GM18909 (cell line): ENCODE data around the gene SLF1.
A peak's percentile ranks its signal among the peaks of the same experiment; 100 is the strongest.
"Not testable (repeated sequence)": the region's sequence is repeated elsewhere in the genome, so short reads cannot be mapped to it uniquely, and the experiment has no call there.

Experiments
- ATAC-seq: cut with Tn5 transposase; IDR thresholded peaks from one replicate; pipeline ENCODE4 v1.9.1; 2021; ENCODE audit warnings: mild to moderate bottlenecking; ENCODE audit not compliant: unreplicated experiment, poor library complexity

SLF1 gene

GRCh38 chr5:94618493-94619328, at the start of gene SLF1, which contains the start of gene KIAA0825:
Gene SLF1, plus strand, starts transcription at chr5:94618669. Its CDS starts 10,142 bp downstream, at chr5:94628811.
Gene KIAA0825, minus strand, starts transcription at chr5:94618604. Its CDS starts 81,478 bp downstream, at chr5:94537126.
- ATAC-seq = peak; percentile 97

- no peak for ATAC-seq
These were observed 47.1 kb upstream of the SLF1 start for GRCh38 chr5:94571415-94571814.

- not testable (repeated sequence) for ATAC-seq
These were observed 45.1 kb upstream of the SLF1 start for GRCh38 chr5:94573349-94573748.

- no peak for ATAC-seq
These were observed 43.3 kb upstream of the SLF1 start for GRCh38 chr5:94575196-94575595.

GRCh38 chr5:94577466-94578245, 40.8 kb upstream of the SLF1 start:
- ATAC-seq = peak; percentile 87

- ATAC-seq = no peak
These were observed 23.1 kb upstream of the SLF1 start for GRCh38 chr5:94595281-94595840.

GRCh38 chr5:94613583-94613982, 4.9 kb upstream of the SLF1 start:
- no peak for ATAC-seq

GRCh38 chr5:94614156-94614805, 4.2 kb upstream of the SLF1 start:
- ATAC-seq = no peak

GRCh38 chr5:94615862-94616261, 2.6 kb upstream of the SLF1 start:
- no peak for ATAC-seq

GRCh38 chr5:94618029-94618492, 408 bp upstream of the SLF1 start:
- peak; percentile 34 for ATAC-seq

GRCh38 chr5:94620256-94620655, 1.8 kb downstream of the SLF1 start:
- ATAC-seq = no peak

GRCh38 chr5:94621763-94622162, 3.3 kb downstream of the SLF1 start:
- ATAC-seq = no peak

GRCh38 chr5:94623011-94623410, 4.5 kb downstream of the SLF1 start:
- ATAC-seq = no peak

GRCh38 chr5:94623877-94624276, 5.4 kb downstream of the SLF1 start:
- ATAC-seq = no peak

- no peak for ATAC-seq
These were observed 8.7 kb downstream of the SLF1 start for GRCh38 chr5:94627191-94627590.

GRCh38 chr5:94632024-94632423, 13.6 kb downstream of the SLF1 start:
- peak; percentile 99 for ATAC-seq

- ATAC-seq = no peak
These were observed 21.7 kb downstream of the SLF1 start for GRCh38 chr5:94640176-94640575.

GRCh38 chr5:94645053-94645452, 26.6 kb downstream of the SLF1 start:
- no peak for ATAC-seq

GRCh38 chr5:94646758-94647157, 28.3 kb downstream of the SLF1 start:
- ATAC-seq = no peak

- no peak for ATAC-seq
These were observed 31.4 kb downstream of the SLF1 start for GRCh38 chr5:94649874-94650273.
